ENCODE data around the gene WDR90. TPM values are rescaled to one million over a fixed set of nuclear protein-coding genes. Genes with fewer than 3 reads are reported as not detected.
A peak's percentile ranks its signal among the peaks of the same experiment; 100 is the strongest.

WDR90 gene
- total RNA-seq, 1 donor from 2014 or later, result 75.9 TPM

GRCh38 chr16:645852-646678 lies 3.1 kb upstream of the WDR90 start:
- no peaks in the 10 kb centered on the region for H3K36me3 Mint-ChIP-seq
- DNase-seq (ENCODE audit: low spot score in 2 of 2, unreplicated experiment in 2 of 2), result no peak
- H3K4me1 Mint-ChIP-seq, result peaks cover 13% of the 10 kb centered on the region
- TF ChIP-seq CTCF (IDR thresholded peaks at IDR 0.05; ENCODE audit: unreplicated experiment), result no peak
- no peaks in the 10 kb centered on the region for H3K9me3 Mint-ChIP-seq
- no peak overlapping the region for H3K4me3 Mint-ChIP-seq
- no peak overlapping the region for H3K27ac Mint-ChIP-seq
- H3K27me3 Mint-ChIP-seq (ENCODE audit: low read depth), result no peaks in the 10 kb centered on the region

GRCh38 chr16:646679-647172 lies 2.4 kb upstream of the WDR90 start:
- no peak overlapping the region for H3K27ac Mint-ChIP-seq

GRCh38 chr16:647173-647902 lies 1.8 kb upstream of the WDR90 start:
- H3K36me3 Mint-ChIP-seq, result no peaks in the 10 kb centered on the region
- no peak overlapping the region for H3K27ac Mint-ChIP-seq
- peak overlapping the region; percentile 22 for H3K4me3 Mint-ChIP-seq
- no peaks in the 10 kb centered on the region for H3K27me3 Mint-ChIP-seq (ENCODE audit: low read depth)
- peaks cover 13% of the 10 kb centered on the region for H3K4me1 Mint-ChIP-seq
- no peak for TF ChIP-seq CTCF (IDR thresholded peaks at IDR 0.05; ENCODE audit: unreplicated experiment)
- no peaks in the 10 kb centered on the region for H3K9me3 Mint-ChIP-seq
- DNase-seq (ENCODE audit: low spot score in 2 of 2, unreplicated experiment in 2 of 2), result no peak

More at GRCh38 chr16:646679-647172, 2.4 kb upstream of the WDR90 start:
- TF ChIP-seq CTCF (IDR thresholded peaks at IDR 0.05; ENCODE audit: unreplicated experiment), result no peak
- H3K27me3 Mint-ChIP-seq (ENCODE audit: low read depth), result no peaks in the 10 kb centered on the region
- no peak overlapping the region for H3K4me3 Mint-ChIP-seq
- no peaks in the 10 kb centered on the region for H3K36me3 Mint-ChIP-seq
- peaks cover 13% of the 10 kb centered on the region for H3K4me1 Mint-ChIP-seq
- no peaks in the 10 kb centered on the region for H3K9me3 Mint-ChIP-seq
- no peak for DNase-seq (ENCODE audit: low spot score in 2 of 2, unreplicated experiment in 2 of 2)

- Mint-ChIP-seq H3K27ac (peak overlapping the region; percentile 91), H3K4me1 (peaks cover 13% of the 10 kb centered on the region), H3K4me3 (peak overlapping the region; percentile 75), H3K9me3 (no peaks in the 10 kb centered on the region), H3K27me3 (ENCODE audit: low read depth) (no peaks in the 10 kb centered on the region), H3K36me3 (no peaks in the 10 kb centered on the region)
- DNase-seq (ENCODE audit: low spot score in 2 of 2, unreplicated experiment in 2 of 2), result no peak
- TF ChIP-seq CTCF (IDR thresholded peaks at IDR 0.05; ENCODE audit: unreplicated experiment), result peak; percentile 38
Measured at GRCh38 chr16:648071-648780, 939 bp upstream of the WDR90 start.

- no peaks in the 10 kb centered on the region for H3K36me3 Mint-ChIP-seq
- no peak overlapping the region for H3K27ac Mint-ChIP-seq
- H3K4me1 Mint-ChIP-seq, result peaks cover 13% of the 10 kb centered on the region
- no peak for DNase-seq (ENCODE audit: low spot score in 2 of 2, unreplicated experiment in 2 of 2)
- H3K4me3 Mint-ChIP-seq, result peak overlapping the region; percentile 71
- H3K9me3 Mint-ChIP-seq, result no peaks in the 10 kb centered on the region
- H3K27me3 Mint-ChIP-seq (ENCODE audit: low read depth), result no peaks in the 10 kb centered on the region
- TF ChIP-seq CTCF (IDR thresholded peaks at IDR 0.05; ENCODE audit: unreplicated experiment), result no peak
Measured at GRCh38 chr16:649631-650030, 466 bp downstream of the WDR90 start.

Data from mesothelial cell of epicardium (in vitro differentiated cells).